ENCODE data around the gene ATG10. TPM values are rescaled to one million over a fixed set of nuclear protein-coding genes. Genes with fewer than 3 reads are reported as not detected.
"Not testable (repeated sequence)": the region's sequence is repeated elsewhere in the genome, so short reads cannot be mapped to it uniquely, and the experiment has no call there.

Gene ATG10
- total RNA-seq, 1 donor from 2014 or later: 6.2 TPM

- Mint-ChIP-seq H3K4me1 (ENCODE audit: unreplicated experiment) (no peaks in the 10 kb centered on the region), H3K36me3 (ENCODE audit: low read depth, unreplicated experiment) (peaks cover 11% of the 10 kb centered on the region), H3K27me3 (ENCODE audit: unreplicated experiment) (no peaks in the 10 kb centered on the region), H3K27ac (ENCODE audit: unreplicated experiment) (no peak overlapping the region), H3K9me3 (ENCODE audit: unreplicated experiment) (no peaks in the 10 kb centered on the region), H3K4me3 (ENCODE audit: unreplicated experiment) (no peak overlapping the region)
- DNase-seq (ENCODE audit: low spot score): no peak
- no peak for TF ChIP-seq CTCF (IDR thresholded peaks at IDR 0.05; ENCODE audit: unreplicated experiment)
Measured at GRCh38 chr5:82011761-82012160, 39.9 kb downstream of the ATG10 start.

GRCh38 chr5:82014644-82015043 lies 42.8 kb downstream of the ATG10 start:
- not testable (repeated sequence) for H3K27me3 Mint-ChIP-seq (ENCODE audit: unreplicated experiment); H3K4me3 Mint-ChIP-seq (ENCODE audit: unreplicated experiment); DNase-seq (ENCODE audit: low spot score); H3K27ac Mint-ChIP-seq (ENCODE audit: unreplicated experiment); H3K4me1 Mint-ChIP-seq (ENCODE audit: unreplicated experiment); H3K9me3 Mint-ChIP-seq (ENCODE audit: unreplicated experiment)
- peaks cover 11% of the 10 kb centered on the region for H3K36me3 Mint-ChIP-seq (ENCODE audit: low read depth, unreplicated experiment)

- no peaks in the 10 kb centered on the region for H3K9me3 Mint-ChIP-seq (ENCODE audit: unreplicated experiment)
- no peaks in the 10 kb centered on the region for H3K27me3 Mint-ChIP-seq (ENCODE audit: unreplicated experiment)
- no peak for DNase-seq (ENCODE audit: low spot score)
- no peak overlapping the region for H3K4me3 Mint-ChIP-seq (ENCODE audit: unreplicated experiment)
- no peak for TF ChIP-seq CTCF (IDR thresholded peaks at IDR 0.05; ENCODE audit: unreplicated experiment)
- no peaks in the 10 kb centered on the region for H3K4me1 Mint-ChIP-seq (ENCODE audit: unreplicated experiment)
- peaks cover 11% of the 10 kb centered on the region for H3K36me3 Mint-ChIP-seq (ENCODE audit: low read depth, unreplicated experiment)
- H3K27ac Mint-ChIP-seq (ENCODE audit: unreplicated experiment): no peak overlapping the region
Measured at GRCh38 chr5:82018462-82018861, 46.6 kb downstream of the ATG10 start.

- Mint-ChIP-seq H3K4me3 (ENCODE audit: unreplicated experiment) (no peak overlapping the region), H3K9me3 (ENCODE audit: unreplicated experiment) (no peaks in the 10 kb centered on the region), H3K27ac (ENCODE audit: unreplicated experiment) (no peak overlapping the region), H3K36me3 (ENCODE audit: low read depth, unreplicated experiment) (peaks cover 11% of the 10 kb centered on the region), H3K4me1 (ENCODE audit: unreplicated experiment) (no peaks in the 10 kb centered on the region), H3K27me3 (ENCODE audit: unreplicated experiment) (no peaks in the 10 kb centered on the region)
- TF ChIP-seq CTCF (IDR thresholded peaks at IDR 0.05; ENCODE audit: unreplicated experiment): no peak
- no peak for DNase-seq (ENCODE audit: low spot score)
Measured at GRCh38 chr5:82019342-82020138, 47.7 kb downstream of the ATG10 start.

GRCh38 chr5:82022499-82022898 lies 50.7 kb downstream of the ATG10 start:
- Mint-ChIP-seq H3K36me3 (ENCODE audit: low read depth, unreplicated experiment) (no peaks in the 10 kb centered on the region), H3K27ac (ENCODE audit: unreplicated experiment) (no peak overlapping the region), H3K27me3 (ENCODE audit: unreplicated experiment) (no peaks in the 10 kb centered on the region), H3K9me3 (ENCODE audit: unreplicated experiment) (no peaks in the 10 kb centered on the region), H3K4me1 (ENCODE audit: unreplicated experiment) (no peaks in the 10 kb centered on the region), H3K4me3 (ENCODE audit: unreplicated experiment) (no peak overlapping the region)
- no peak for DNase-seq (ENCODE audit: low spot score)
- TF ChIP-seq CTCF (IDR thresholded peaks at IDR 0.05; ENCODE audit: unreplicated experiment): no peak

Data from endothelial cell (in vitro differentiated cells).